GM18499 (cell line): ENCODE data around the gene SLC2A1.
"Not testable (repeated sequence)": the region's sequence is repeated elsewhere in the genome, so short reads cannot be mapped to it uniquely, and the experiment has no call there.

ENCODE experiments used
- ATAC-seq: cut with Tn5 transposase; IDR thresholded peaks from one replicate; pipeline ENCODE4 v1.9.1; 2021; ENCODE audit warnings: moderate number of reproducible peaks; ENCODE audit not compliant: insufficient read depth, unreplicated experiment

SLC2A1 gene

DNA sequence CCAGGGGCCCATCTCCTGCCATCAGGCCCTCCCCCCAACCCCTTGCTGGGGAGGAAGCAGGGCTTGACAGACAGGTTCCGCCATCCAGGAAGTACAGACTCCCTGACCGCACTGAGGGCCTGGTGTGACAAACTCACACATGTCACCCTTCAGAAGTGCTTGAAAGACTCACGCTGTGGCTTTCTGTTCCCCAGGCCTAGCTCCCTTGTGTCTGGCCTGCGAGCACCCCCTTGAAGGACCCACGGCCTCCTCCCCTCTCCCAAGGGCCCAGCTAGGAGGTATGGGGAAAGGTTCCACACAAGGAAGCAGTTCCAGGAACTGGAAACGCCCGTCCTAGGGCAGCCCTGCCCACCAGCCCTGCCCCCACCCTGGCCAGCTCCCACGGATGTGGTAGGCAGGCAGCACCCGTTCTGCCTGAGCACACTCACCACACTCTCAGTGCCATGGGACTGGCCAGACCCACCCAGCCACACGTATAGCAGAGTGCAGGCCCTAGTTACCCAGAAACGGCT, 26.7 kb downstream of the SLC2A1 start:
- peak; percentile 37 for ATAC-seq

DNA sequence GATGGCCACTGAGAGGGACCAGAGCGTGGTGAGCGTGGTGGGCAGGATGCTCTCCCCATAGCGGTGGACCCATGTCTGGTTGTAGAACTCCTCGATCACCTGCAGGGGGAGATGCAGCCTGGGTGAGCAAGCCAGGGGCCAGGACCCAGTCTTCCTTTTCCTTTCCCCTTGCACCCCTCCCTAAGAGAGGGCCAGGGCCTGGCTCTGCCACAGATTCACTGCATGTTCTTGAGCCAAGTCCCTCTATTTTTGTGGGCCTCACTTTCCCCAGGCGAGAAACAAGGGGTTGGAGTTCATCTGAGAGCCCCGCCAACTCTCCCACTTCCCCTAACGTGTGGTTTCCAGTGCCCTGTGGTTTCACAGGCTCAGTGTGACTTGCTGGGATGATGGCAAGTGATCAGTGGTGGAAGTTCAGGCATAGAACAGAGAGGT, 27.5 kb downstream of the SLC2A1 start:
- no peak for ATAC-seq

DNA sequence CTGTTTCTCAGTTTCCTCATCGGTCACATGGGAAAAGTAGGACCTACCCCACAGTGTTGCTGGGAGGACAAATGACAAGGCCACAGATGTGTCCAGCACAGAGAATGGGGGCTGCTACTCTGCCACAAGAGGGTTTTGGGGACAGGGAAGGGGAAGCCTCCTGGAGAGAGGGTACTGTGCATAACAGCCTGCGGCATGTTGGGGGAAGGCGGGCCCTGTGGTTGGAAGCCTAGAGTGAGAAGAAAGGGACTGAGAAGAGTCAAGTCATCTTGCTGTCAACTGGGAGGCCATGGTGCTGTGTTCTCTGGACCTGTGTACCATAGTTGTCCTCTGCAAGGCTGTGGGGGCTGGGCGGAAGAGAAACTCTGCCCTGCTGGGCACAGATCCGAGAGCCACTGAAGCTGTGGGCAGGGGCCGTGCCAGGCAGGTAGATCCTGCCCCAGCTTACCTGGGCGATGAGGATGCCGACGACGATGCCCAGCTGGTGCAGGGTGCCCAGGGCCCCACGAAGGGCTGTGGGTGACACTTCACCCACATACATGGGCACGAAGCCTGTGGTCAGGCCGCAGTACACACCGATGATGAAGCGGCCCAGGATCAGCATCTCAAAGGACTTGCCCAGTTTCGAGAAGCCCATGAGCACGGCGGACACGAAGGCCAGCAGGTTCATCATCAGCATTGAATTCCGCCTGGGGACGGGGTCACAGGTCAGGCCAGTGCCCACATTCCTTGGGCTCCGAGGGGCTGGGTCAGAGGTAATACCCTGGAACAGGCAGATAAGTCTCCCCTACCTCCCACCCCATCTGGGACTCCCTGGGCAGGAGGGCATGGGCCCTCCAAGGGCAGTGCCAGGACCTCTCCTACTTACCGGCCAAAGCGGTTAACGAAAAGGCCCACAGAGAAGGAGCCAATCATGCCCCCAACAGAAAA, 28.2 kb downstream of the SLC2A1 start:
- no peak for ATAC-seq

DNA sequence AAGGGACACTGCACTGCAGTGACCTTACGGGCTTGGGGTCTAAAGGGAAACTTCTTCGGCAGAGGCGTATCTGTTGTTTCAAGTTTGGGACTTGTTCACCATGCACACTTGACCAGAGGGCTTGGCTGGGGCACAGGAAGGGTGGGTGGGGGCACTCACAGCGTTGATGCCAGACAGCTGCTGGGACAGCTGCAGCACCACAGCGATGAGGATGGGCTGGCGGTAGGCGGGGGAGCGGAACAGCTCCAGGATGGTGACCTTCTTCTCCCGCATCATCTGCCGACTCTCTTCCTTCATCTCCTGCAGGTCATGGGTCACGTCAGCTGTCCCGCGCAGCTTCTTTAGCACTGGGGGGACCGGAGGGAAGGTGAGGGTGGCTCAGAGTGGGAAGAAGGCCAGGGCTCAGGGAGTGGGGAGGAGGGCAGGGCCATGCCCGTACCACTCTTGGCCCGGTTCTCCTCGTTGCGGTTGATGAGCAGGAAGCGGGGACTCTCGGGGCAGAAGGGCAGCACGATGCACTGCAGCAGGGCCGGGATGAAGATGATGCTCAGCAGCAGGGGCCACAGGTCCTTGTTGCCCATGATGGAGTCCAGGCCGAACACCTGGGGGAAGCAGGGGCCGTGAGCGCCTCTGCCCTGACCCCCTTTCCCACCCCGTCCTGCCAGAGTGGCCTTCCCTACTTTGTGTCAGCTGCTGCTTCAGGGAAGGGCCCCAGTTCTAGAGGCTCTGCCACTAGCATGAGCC, 29.1 kb downstream of the SLC2A1 start:
- no peak for ATAC-seq

DNA sequence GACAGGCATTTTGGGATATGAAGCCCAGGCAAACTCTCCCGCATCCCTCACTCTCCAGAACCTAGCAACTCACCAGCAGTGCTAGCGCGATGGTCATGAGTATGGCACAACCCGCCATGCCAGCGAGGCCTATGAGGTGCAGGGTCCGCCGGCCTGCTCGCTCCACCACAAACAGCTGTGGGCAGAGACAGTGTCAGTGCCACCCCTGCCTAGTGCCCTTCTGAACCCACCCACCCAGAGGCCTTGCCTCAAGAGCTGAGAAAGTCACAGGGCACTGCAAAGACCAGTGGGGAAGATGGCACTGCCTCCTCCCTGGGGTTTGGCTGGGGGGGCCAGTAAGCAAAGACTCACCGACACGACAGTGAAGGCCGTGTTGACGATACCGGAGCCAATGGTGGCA, 29.8 kb downstream of the SLC2A1 start:
- no peak for ATAC-seq

DNA sequence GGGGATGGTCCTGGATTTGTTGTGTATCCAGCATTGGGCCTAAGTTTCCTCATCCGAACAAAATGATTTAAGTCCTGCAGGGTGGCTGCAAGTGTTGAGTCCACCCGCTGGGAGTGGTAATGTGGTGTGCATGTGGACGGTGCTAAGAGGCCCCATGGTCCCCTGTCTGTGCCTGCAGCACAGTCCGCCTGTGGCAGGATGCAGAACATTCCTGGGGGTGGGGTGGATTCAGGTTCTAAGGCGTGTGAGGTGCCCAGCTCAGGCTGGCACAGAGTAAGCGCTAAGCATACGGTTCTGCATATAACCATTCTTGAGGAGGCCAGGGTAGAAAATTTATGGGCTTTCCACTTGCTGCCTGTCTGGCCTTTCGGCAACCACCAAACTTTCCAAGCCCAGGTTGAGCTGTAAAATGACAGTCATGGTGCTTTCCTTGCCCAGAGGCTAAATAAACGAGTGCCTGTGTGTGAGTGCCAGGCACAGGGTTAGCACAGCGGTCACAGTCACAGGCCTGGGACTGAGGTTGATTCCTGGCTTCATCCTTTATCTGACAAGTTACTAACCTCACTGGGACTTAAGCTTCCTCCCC, 30.7 kb downstream of the SLC2A1 start:
- ATAC-seq: no peak

DNA sequence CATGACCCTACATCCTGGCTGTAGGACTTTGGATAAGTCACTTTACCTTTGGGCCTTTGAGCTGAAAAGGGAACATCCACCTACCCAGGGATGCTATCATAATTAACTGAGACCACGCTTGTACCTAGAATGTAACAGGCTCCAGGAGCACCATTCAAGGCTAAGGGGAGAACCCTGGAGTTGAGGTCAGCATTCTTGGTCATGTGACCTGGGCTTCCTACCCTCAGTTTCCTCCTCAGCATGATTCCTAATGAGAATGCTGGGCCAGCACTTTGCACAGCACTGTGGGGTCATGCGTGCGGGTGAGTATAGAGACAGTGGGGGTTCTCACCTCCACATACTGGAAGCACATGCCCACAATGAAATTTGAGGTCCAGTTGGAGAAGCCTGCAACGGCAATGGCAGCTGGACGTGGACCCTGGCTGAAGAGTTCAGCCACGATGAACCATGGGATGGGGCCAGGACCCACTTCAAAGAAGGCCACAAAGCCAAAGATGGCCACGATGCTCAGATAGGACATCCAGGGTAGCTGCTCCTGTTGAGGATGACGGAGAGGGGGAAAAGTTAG, 31.3 kb downstream of the SLC2A1 start:
- ATAC-seq: no peak

DNA sequence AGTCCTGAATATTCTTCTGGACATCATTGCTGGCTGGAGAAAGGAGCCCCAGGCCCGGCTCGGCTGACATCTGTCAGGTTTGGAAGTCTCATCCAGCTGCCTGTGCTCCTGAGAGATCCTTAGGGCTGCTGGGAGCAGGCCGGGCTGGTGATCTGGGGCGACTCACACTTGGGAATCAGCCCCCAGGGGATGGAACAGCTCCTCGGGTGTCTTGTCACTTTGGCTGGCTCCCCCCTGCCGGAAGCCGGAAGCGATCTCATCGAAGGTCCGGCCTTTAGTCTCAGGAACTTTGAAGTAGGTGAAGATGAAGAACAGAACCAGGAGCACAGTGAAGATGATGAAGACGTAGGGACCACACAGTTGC, 31.8 kb downstream of the SLC2A1 start:
- ATAC-seq: no peak

DNA sequence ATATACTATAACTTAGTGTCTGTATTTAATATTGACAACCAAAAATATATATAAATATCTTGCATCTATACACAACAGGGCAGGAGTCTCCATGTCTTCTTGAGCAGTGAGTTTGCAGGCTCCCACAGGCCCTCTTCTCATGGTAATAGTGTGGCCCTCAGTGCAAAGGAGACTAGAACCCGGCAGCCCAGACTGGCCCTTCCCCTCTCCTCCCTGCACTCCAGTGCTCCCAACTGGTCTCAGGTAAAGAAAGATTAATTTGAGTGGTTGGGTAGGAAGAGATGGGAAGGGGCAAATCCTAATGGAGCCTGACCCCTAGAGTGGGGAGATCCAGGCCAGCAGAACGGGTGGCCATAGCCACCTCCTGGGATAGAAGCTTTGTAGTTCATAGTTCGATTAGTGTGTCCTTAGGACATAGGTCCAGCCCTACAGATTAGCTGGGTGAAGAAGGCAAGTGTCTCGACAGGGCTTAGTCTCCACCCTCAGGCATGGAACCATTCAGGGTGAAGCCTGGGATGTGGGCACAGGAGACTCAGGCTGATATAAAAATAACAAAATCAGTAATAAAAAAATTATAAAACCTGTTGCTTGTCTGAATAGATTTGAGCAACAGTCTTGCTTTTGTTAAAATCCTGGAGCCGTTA, 32.3 kb downstream of the SLC2A1 start:
- no peak for ATAC-seq

DNA sequence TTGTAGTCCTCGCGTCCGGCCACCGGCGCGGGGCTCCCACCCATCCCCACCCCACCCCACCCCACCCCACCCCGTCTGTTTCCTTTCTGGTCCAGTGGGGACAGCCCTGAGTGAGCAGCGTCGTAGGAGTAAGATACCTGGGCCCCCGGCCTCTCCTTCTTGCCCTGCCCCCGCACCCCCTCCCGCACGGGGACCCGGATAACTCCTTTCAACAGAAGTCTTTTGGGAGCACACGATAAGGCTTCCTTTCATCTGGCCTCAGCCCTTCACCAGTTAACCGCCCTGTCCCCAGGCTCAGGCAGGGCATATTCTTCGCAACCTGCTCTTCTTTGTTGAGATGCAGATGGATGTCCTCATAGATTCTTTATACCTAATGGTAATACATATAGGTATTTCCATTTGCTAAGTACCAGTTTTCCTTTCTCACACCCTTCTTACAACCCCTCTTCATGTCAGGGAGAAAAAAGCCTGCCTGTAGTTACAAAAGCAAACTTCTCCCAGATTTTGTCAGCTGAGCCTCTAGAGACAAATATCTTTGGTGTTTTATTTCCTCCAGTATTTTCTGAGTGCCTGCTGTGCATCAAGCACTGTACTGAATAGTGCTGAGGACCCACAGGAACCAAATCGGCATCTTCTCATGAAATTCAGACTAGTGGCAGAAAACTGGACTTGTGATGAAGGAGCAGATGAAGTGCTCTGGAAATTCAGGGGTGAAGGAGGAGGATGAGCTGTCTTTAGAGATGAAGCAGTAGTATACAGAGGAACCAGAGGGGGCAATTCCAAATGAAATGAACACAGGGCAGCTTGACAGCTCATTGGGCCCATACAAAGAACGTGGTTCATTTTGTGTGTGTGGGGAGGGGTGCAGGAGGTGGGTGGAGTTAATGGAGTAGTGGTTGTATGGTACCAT, 33.6 kb downstream of the SLC2A1 start:
- ATAC-seq: no peak

DNA sequence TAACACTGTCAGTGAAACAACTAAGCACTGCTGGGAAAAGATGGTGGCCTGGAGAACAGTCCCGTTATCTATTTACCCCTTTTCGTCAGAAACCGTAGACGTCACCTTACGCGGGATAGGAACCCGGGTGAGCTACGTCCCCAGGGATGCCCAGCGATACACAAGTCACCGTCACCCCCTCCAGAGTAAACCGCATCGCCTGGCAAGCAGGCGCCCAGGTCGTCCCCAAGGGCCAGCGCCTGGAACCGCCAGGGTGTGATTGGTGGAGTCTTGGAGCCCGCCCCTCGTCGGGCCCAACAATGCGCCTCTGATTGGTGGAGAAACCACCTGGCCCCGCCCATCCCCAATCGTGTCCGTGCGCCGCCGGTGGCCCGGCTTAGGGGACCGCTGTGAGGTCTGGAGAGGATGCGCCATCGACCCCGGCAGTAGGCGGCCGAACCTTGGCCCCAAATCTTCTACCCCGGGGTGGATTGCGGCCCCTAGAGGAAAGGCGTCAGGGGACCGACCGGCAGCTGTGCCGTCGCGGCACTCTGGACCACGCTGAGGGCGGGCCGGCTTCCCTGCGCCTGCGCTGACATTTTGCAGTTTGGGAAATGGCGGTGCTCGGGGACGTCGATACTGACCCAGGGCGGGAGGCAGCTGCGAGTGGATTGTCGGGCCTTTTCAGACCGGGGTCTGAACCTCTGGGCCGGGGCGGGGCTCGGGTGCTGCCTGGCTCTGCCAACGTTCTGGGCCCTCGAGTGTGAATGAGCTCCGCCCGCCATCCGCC, 34.4 kb downstream of the SLC2A1 start:
- ATAC-seq: peak; percentile 59

DNA sequence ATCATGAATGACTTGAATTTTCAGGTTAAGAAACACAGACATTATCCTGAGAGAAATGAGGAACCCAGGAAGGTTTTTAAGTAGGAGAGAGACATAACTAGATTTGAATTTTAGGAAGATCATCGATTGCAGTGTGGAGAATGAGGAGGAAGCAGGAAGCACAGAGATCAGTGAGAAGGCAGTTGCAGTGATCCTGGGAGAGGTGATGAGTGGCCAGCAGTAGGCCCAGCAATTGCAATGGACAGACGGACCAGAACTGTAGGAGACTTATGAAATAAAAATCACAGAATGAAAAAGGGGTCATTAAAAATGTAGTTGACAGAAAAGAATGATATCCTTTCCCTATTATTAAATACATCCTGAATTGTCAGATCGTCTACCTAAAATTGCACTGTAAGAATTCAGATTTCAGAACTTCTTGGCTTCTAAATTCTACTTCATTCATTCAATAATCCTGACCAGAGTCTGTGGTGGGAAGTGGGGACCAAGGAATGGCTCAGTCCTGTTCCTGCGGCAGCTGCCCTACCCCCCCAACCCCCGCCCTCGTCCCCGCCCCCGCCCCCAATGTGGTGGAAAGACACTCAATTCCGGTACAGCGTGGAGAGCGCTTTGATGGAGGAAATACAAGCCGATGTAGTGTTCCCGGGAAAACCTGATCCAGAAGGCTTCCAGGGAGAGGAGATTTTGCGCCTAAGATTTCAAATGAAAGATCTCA, 35.1 kb downstream of the SLC2A1 start:
- no peak for ATAC-seq

DNA sequence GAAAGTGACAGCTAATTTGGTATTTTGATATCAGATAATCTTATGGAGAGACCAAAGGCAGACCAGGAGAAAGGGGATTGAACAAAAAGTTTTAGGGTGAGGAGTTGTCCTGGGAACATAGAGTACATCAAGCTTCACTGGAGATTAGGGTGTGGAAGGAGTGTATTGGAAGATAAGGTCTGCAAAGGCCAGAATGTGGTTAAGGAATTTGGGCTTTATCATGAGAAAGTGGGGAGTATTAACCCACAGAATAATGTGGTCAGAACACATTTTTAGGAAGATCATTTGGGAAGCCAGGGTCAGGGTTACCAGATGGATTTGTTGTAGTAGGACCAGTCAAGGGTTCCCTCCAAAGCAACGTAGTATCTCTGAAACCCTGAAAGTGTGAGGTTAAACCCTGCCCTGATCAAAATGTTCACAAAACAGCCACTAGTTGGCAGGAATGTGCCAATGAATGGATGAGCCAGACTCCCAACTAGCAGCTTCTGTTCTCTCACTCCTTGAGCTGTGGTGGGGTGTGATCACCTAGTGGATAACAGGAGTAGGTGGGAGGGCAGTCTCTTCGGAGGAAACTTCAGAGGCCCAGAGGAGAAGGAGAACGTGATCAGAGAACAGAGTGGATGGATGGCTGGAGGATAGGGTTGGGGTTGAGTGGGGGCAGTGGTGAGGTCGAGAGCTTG, 35.8 kb downstream of the SLC2A1 start:
- no peak for ATAC-seq

DNA sequence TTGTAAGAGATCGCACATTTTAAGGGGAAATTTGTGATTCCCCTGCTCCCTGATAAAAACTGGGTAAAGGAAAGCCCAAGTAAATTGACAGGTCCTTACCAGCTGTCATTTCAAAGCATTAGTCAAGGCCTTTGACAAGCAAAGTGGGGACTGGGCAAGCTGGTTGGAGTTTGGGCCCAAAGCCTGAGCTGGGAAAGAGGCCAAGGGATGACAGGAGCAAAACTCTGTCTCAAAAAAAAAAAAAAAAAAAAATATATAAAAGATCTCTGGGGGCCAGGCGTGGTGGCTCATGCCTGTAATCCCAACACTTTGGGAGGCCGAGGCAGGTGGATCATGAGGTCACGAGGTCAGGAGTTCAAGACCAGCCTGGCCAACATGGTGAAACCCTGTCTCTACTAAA, 36.9 kb downstream of the SLC2A1 start:
- no peak for ATAC-seq

DNA sequence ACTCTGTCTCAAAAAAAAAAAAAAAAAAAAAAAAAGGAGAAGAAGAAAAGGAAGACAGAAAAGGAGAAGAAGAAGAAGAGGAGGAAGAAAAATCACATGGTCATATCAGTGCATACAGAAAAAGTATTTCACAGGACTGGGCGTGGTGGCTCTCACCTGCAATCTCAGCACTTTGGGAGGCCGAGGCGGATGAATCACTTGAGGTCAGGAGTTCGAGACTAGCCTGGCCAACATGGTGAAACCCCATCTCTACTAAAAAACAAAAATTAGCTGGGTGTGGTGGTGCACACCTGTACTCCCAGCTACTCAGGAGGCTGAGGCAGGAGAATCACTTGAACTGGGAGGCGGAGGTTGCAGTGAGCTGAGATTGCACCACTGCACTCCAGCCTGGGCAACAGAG, 39.0 kb downstream of the SLC2A1 start:
- not testable (repeated sequence) for ATAC-seq

DNA sequence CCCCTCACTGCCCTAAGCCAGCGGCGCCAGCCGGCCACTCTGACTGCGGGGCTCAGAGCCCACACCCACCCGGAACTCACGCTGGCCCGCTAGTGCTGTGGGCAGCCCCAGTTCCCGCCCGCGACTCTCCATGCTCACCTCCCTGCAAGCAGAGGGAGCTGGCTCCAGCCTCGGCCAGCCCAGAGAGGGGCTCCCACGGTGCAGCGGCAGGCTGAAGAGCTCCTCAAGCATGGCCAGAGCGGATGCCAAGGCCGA, 41.5 kb downstream of the SLC2A1 start:
- no peak for ATAC-seq

DNA sequence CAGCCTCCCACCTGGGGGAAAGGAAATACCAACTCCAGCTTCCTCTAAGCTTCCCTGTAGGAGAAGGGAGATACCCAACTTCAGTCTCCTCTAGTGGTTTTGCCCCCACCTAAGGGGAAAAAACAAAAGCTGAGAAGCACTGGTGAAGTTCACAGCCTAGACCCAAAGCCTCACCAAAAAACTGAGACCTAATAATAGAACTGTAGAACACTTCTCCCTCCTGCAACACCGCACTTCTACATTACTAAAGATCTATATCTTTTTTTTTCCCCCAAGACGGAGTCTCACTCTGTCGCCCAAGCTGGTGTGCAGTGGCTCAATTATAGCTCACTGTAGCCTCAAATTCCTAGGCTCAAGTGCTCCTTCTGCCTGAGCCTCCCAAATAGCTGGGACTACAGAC, 43.2 kb downstream of the SLC2A1 start:
- no peak for ATAC-seq
